ENCODE measurements around the gene PLCD4. TPM values are rescaled to one million over a fixed set of nuclear protein-coding genes. Genes with fewer than 3 reads are reported as not detected.

PLCD4 gene
- polyA plus RNA-seq, 1 of the 3 experiments (the other 2 are of a cell fraction) = 8.5 TPM

- TF ChIP-seq RXRA (IDR thresholded peaks at IDR 0.05; ENCODE audit: borderline replicate concordance, low read depth) = no peak
Observed at GRCh38 chr2:218648088-218648786, 40.5 kb downstream of the PLCD4 start (continued).

GRCh38 chr2:218648787-218649100, 41.0 kb downstream of the PLCD4 start:
- no peak overlapping the region for H2AFZ ChIP-seq (ENCODE audit: low read depth)
- H3K36me3 ChIP-seq (replicated peaks in 1 of 2; ENCODE audit: control insufficient read depth in 1 of 2, insufficient read depth in 2 of 2, low read length in 1 of 2) = peaks cover 43 to 78% of the 10 kb centered on the region in 2 experiments
- H4K20me1 ChIP-seq (ENCODE audit: insufficient read depth) = no peaks in the 10 kb centered on the region
- ChIA-PET CTCF (interaction anchor here (0.6 to 3.7 kb wide), 20 partner anchors 10 to 373 kb away, joined by 3 to 36 read pairs (median 4); partner anchors contain the start of genes BCS1L, PLCD4 and ZNF142), POLR2A (no interaction called here)
- H3K27me3 ChIP-seq (ENCODE audit: insufficient read depth) = no peaks in the 10 kb centered on the region
- no peak for DNase-seq
- no peak overlapping the region for H3K4me3 ChIP-seq (ENCODE audit: low read depth in 2 of 2, low read length in 1 of 2)
- WGBS (ENCODE audit: low lambda C conversion rate) = 72% methylated on average over 8 of the region's 11 CpGs
- no peaks in the 10 kb centered on the region; a peak in 1 of 4 replicates for H3K4me1 ChIP-seq (ENCODE audit: control insufficient read depth in 1 of 2, insufficient read depth in 2 of 2, low read depth in 1 of 2, low read length in 1 of 2)
- no peak overlapping the region for H3K4me2 ChIP-seq
- H3K27ac ChIP-seq (ENCODE audit: low read depth in 2 of 2, low read length in 1 of 2) = no peak overlapping the region
- TF ChIP-seq JUND (IDR thresholded peaks at IDR 0.05) (no peak), GABPA (IDR thresholded peaks at IDR 0.05; ENCODE audit: low read depth) (no peak), EP300 (IDR thresholded peaks at IDR 0.05; ENCODE audit: borderline replicate concordance in 1 of 2, low read depth in 1 of 2, low read length in 1 of 2) (no peak), NFIC (IDR thresholded peaks at IDR 0.05; ENCODE audit: borderline replicate concordance) (no peak), ELF1 (IDR thresholded peaks at IDR 0.05) (no peak), CTCF (IDR thresholded peaks at IDR 0.05) (no peak), IRF3 (IDR thresholded peaks at IDR 0.05; ENCODE audit: low read depth, low read length) (no peak), FOXJ3 (CRISPR knock-in tag; IDR thresholded peaks at IDR 0.05) (no peak), USF1 (IDR thresholded peaks at IDR 0.05; ENCODE audit: borderline replicate concordance, low read depth) (no peak), FOXM1 (IDR thresholded peaks at IDR 0.05; ENCODE audit: low read depth) (no peak)
- no peaks in the 10 kb centered on the region for H3K9me2 ChIP-seq
- H3K9ac ChIP-seq = no peak overlapping the region
- H3K9me3 ChIP-seq = no peaks in the 10 kb centered on the region
- H3K79me2 ChIP-seq (ENCODE audit: insufficient read depth) = peaks cover 8% of the 10 kb centered on the region
- H3F3A ChIP-seq (replicated peaks; ENCODE audit: insufficient read depth) = peaks cover 4% of the 10 kb centered on the region

- Histone ChIP-seq H4K20me1 (ENCODE audit: insufficient read depth) (no peaks in the 10 kb centered on the region), H3K9ac (no peak overlapping the region), H3K4me2 (no peak overlapping the region), H3K9me3 (no peaks in the 10 kb centered on the region), H2AFZ (ENCODE audit: low read depth) (no peak overlapping the region), H3K4me3 (ENCODE audit: low read depth in 2 of 2, low read length in 1 of 2) (no peak overlapping the region), H3K27me3 (ENCODE audit: insufficient read depth) (no peaks in the 10 kb centered on the region), H3K27ac (ENCODE audit: low read depth in 2 of 2, low read length in 1 of 2) (no peak overlapping the region), H3K36me3 (replicated peaks in 1 of 2; ENCODE audit: control insufficient read depth in 1 of 2, insufficient read depth in 2 of 2, low read length in 1 of 2) (peaks cover 38 to 56% of the 10 kb centered on the region in 2 experiments), H3K79me2 (ENCODE audit: insufficient read depth) (peaks cover 37% of the 10 kb centered on the region), H3K4me1 (ENCODE audit: control insufficient read depth in 1 of 2, insufficient read depth in 2 of 2, low read depth in 1 of 2, low read length in 1 of 2) (peaks cover 7 to 12% of the 10 kb centered on the region in 2 experiments; a peak in 2 of 4 replicates), H3K9me2 (no peaks in the 10 kb centered on the region), H3F3A (replicated peaks; ENCODE audit: insufficient read depth) (peaks cover 3% of the 10 kb centered on the region)
- CTCF ChIA-PET = interaction anchor here (0.8 to 1.0 kb wide), 2 partner anchors 9 to 192 kb away, joined by 3 to 4 read pairs; no protein-coding TSS in a partner anchor
- POLR2A ChIA-PET = interaction anchor here (1.5 kb wide), 1 partner anchor 16 kb away, joined by 3 read pairs; the partner anchor contains the start of genes RNF25 and STK36
- 91% methylated on average over 2 of the region's 2 CpGs for WGBS (ENCODE audit: low lambda C conversion rate)
- DNase-seq = no peak
- TF ChIP-seq EP300 (IDR thresholded peaks at IDR 0.05; ENCODE audit: borderline replicate concordance in 1 of 2, low read depth in 1 of 2, low read length in 1 of 2) (no peak), SIN3A (IDR thresholded peaks at IDR 0.05; ENCODE audit: borderline replicate concordance, low read depth, low read length) (no peak), USF2 (IDR thresholded peaks at IDR 0.05; ENCODE audit: borderline replicate concordance, low read depth, low read length) (no peak), GABPA (IDR thresholded peaks at IDR 0.05; ENCODE audit: low read depth) (no peak), MEF2A (IDR thresholded peaks at IDR 0.05; ENCODE audit: borderline replicate concordance, low read depth) (no peak), MAX (IDR thresholded peaks at IDR 0.05; ENCODE audit: low read depth) (no peak), REST (IDR thresholded peaks at IDR 0.05; ENCODE audit: low read depth, low read length) (no peak)
Observed at GRCh38 chr2:218655751-218656150, 48.1 kb downstream of the PLCD4 start.

All from SK-N-SH (cell line).